Mesothelial cell of epicardium (in vitro differentiated cells): ENCODE data around the gene PLEKHA5. TPM values are rescaled to one million over a fixed set of nuclear protein-coding genes. Genes with fewer than 3 reads are reported as not detected.

ENCODE experiments used
- DNase-seq, 2 experiments: peaks; one replicate each; pipeline ENCODE4 v3.0.0; 2021; ENCODE audit warnings: low spot score in 2 of 2; ENCODE audit not compliant: unreplicated experiment in 2 of 2
- H3K27ac Mint-ChIP-seq: 2 replicates; pipeline ENCODE4 v1.8.0; 2021; ENCODE audit warnings: mixed read lengths
- H3K27me3 Mint-ChIP-seq: 2 replicates; pipeline ENCODE4 v1.8.0; 2021; ENCODE audit warnings: low read depth, mixed read lengths
- H3K36me3 Mint-ChIP-seq: 2 replicates; pipeline ENCODE4 v1.8.0; 2021; ENCODE audit warnings: mixed read lengths
- H3K4me1 Mint-ChIP-seq: 2 replicates; pipeline ENCODE4 v1.8.0; 2021; ENCODE audit warnings: mixed read lengths
- H3K4me3 Mint-ChIP-seq: 2 replicates; pipeline ENCODE4 v1.8.0; 2021; ENCODE audit warnings: mild to moderate bottlenecking, moderate library complexity, mixed read lengths
- H3K9me3 Mint-ChIP-seq: 2 replicates; pipeline ENCODE4 v1.8.0; 2021; ENCODE audit warnings: mixed read lengths
- total RNA-seq: library from RNA; stranded (reverse); gene quantifications from 3 replicates; pipeline ENCODE4 v1.2.1, GENCODE V29; 2021
- TF ChIP-seq, protein P1 (sequence below): fragments of 200-600 bp; sonication (generic); IDR thresholded peaks from one replicate; pipeline ENCODE4 v1.5.0; 2021; ENCODE audit warnings: antibody characterized with exemption; ENCODE audit not compliant: unreplicated experiment

PLEKHA5 gene
- total RNA-seq, 1 donor from 2014 or later: 52.0 TPM

DNA sequence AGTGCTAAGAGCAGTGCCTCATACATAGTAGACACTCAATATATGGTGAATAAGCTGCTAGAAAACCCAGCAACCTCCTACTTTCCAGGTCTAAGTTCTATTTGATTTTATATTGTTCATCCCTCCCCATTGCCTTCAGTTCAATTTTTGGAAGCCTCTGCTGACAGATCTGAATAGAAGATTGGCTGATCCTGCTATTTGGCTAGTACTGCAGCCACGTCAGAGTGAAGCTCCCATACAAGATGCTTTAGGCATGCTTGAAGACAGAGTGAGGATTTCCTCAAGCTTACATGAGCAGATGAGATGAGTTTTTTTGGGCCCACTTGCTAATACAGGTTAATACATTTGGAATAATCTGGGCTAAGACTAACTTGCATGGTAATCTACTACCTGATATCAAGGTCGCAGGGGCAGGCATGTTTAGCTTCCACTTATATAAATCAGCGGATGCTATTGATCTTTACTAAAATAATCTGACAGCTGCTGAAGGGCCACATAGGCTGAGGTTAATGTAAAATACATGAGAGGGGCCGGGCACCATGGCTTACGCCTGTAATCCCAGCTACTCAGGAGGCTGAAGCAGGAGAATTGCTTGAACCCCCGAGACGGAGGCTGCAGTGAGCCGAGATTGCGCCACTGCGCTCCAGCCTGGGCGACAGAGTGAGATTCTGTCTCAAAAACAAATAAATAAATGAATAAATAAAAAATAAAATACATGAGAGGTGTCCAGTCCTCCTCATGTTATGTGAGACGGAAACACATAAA is 293.8 kb downstream of the PLEKHA5 start:
- Mint-ChIP-seq H3K4me3 (no peak overlapping the region), H3K4me1 (peaks cover 2% of the 10 kb centered on the region), H3K9me3 (peaks cover 10% of the 10 kb centered on the region), H3K27me3 (no peaks in the 10 kb centered on the region), H3K27ac (no peak overlapping the region), H3K36me3 (peaks cover 2% of the 10 kb centered on the region)
- no peak for DNase-seq
- TF ChIP-seq, protein P1, sequence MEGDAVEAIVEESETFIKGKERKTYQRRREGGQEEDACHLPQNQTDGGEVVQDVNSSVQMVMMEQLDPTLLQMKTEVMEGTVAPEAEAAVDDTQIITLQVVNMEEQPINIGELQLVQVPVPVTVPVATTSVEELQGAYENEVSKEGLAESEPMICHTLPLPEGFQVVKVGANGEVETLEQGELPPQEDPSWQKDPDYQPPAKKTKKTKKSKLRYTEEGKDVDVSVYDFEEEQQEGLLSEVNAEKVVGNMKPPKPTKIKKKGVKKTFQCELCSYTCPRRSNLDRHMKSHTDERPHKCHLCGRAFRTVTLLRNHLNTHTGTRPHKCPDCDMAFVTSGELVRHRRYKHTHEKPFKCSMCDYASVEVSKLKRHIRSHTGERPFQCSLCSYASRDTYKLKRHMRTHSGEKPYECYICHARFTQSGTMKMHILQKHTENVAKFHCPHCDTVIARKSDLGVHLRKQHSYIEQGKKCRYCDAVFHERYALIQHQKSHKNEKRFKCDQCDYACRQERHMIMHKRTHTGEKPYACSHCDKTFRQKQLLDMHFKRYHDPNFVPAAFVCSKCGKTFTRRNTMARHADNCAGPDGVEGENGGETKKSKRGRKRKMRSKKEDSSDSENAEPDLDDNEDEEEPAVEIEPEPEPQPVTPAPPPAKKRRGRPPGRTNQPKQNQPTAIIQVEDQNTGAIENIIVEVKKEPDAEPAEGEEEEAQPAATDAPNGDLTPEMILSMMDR: no peak
